Caki2 (cell line): ENCODE measurements around the gene ERO1B. TPM values are rescaled to one million over a fixed set of nuclear protein-coding genes. Genes with fewer than 3 reads are reported as not detected.

ENCODE experiments used
- DNase-seq: peaks from one replicate; pipeline ENCODE4 v3.0.0-alpha.2; 2015; ENCODE audit warnings: low read depth
- in situ Hi-C: cut with HindIII; loops from 2 replicates; pipeline ENCODE4 v1.10.0; 2016; ENCODE audit warnings: low sequenced_read_pairs, low pct_unique_long_range_greater_than_20kb, mixed read lengths
- total RNA-seq: library from RNA; depleted of rRNA; stranded (reverse); fragments of >200 nt; shearing (Covaris generic); gene quantifications from 2 replicates; pipeline ENCODE4 v1.2.3, GENCODE V29; 2014; ENCODE audit warnings: low replicate concordance

The ERO1B gene
- total RNA-seq, 1 experiment from 2014 or later: 4.1 TPM

DNA sequence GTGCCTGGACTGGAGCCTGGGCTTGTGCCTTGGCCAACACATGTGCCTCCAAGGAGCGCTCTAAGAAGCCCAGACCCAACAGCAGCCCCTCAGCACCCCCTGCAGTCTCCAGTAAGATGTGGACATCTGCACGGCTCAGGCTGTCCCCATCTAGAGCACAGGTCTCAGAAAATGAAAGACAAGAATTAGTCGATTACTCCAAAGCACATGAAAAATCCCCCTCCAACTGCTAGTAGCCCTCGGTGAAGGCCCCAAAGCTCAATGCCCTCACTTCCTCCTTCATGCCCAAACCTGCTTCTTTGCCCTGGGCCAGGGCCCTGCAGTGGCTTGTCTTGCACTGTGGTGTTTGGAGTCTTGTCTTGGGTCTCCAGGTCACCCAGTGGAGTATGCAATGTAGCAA, 21.9 kb upstream of the ERO1B start:
- no peak for DNase-seq
- in situ Hi-C loops: no loop called here

DNA sequence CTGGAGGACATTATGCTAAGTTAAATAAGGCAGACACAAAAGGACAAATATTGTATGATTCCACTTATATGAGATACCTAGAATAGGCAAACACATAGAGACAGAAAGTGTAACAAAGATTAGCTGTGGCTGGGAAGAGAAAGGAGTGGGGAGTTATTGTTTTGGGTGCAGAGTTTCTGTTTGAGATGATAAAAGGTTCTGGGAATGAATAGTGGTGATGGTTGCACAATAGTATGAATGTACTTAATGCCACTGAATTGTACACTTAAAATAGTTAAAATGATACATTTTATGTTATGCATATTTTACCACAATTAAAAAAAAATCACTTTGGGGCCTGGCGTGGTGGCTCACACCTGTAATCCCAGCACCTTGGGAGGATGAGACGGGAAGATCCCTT, 21.2 kb upstream of the ERO1B start:
- in situ Hi-C loops: no loop called here
- no peak for DNase-seq

DNA sequence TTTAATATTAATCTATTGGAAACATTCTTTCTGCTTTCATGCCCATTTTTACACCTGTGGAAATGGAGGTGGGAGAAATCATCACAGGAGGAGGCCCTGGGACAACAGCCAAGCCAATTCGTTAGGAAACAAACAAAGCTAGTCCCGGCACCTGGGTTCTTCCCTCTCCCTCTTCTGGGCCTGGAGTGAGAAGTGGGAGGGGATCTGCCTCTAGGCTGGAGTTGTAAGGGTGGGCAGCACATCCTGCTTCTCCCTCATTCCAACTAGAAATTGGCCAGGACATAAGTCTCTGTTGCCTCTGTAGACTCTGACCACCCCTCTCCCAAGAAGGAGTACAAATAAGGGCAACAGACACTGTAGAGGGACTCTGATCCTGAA, 20.2 kb upstream of the ERO1B start:
- in situ Hi-C loops: no loop called here

DNA sequence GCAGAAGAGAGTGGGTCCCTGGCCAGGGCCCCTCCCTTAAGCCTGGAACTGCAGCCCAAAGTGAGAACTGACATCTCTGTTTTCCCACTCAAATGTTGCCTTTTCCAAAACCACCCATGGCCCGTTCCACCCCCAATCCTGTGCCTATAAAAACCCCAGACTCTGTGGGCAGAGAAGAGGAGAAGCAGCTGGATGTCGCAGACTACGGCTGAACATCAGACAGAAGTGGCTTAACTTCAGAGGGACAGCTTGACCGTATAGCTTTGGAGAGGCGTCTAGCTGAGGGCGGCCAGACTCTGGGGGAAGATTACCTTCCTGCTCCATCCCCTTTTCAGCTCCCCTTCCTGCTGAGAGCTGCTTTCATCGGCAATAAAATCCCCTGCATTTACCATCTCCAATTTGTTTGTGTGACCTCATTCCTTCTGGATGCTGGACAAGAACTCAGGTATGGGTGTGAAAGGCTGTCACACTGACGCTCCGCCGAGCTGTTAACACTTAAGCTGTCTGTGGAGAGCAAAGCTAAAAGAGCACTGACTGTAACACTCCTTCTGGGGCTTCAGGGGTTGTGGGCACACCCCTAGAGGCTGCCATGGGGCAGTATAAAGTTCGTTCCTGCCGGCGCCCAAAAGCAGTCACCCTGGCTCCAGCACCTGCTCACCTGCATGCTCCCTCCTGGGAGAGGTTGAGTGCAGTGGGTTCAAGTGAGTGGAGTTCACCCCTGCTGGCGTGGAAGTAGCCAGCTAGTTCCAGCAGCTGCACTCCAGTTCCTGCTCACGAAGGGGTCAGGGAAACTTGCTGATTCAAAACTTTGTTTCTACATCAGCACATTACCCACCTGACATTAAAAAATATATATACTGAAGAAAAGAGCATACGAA, 19.6 kb upstream of the ERO1B start:
- in situ Hi-C loops: no loop called here
- no peak for DNase-seq

More for the DNA sequence above, 20.2 kb upstream of the ERO1B start:
- DNase-seq: no peak

DNA sequence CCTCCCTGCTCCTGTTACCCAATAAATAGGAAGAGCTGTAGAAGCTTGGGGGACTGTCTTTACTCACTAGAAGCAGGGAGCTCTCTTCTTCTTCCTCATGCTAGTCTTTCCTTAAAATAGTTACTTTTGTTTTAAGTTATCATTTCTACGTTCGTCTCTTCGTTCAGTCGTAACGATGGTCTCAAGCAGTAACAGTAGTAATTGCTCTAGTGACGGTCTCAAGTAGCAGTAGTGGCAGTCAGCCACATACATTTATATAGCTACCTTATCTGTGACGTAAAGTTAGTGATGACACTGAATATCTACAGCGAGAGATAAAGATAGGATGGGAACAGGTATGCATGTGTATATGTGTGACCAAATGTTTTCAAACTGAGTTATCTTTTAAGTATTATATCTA, 15.4 kb upstream of the ERO1B start:
- no peak for DNase-seq
- in situ Hi-C loops: no loop called here

DNA sequence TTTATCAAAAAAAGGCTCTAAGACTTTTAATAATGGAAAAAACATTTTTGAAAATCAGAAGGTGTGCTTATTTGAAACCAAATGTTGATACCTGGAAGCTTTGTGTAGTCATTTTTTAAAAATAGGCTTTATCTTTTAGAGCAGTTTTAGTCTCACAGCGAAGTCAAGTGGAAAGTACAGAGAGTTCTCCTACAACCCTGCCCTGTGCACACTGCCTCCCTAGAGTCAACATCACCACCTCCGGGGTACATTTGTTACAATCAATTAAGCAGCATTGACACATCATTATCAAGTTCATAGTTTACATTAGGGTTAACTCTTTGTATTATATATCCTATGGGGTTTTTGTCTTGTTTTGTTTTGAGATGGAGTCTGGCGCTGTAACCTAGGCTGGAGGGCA, 10.7 kb upstream of the ERO1B start:
- no peak for DNase-seq
- in situ Hi-C loops: no loop called here

DNA sequence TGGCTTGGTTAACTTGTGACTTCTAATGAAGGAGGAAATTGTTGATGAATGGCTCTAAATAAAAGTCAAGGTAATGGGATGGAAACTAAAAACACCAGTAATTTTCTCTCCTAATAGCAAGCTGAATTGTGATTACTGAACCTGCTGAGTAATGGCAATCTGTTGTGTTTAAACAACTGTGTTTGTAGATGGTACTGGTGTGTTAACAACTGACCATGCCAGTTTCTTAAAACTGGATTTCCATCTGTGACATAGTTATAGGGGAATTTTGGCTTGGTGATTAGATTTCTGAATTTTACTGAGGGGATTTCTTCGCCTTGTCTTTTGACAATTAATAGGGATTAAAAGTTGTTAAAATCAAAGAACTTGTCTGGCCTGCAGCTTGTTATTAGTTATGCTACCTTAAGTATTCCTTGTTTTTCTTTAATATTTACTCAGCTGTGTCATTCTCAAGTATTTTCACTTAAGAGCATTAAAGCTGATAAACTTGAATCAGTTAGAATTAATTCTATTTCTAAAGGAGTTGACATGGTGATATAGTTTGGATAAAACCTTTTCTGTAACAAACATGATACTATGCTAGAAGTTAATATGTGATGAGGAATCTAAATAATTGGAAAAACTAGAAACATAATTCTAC, 7.9 kb upstream of the ERO1B start:
- in situ Hi-C loops: no loop called here

DNA sequence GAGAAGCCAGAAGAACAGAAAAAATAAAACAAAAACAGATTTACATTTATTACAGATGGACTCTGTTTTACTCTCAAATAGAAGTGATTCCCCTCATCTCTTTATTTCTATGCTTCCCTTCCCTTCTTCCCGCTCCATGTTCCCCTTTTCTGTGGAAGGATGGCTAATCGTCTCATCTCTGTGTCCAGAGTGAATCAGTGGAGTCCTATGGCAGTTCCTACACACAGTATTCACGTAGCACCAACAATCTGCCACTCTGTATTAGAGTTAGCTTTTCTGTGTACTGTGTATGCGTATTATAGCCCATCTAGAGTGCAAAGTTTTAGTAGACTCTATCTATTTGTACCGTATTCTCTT, 6.8 kb upstream of the ERO1B start:
- DNase-seq: no peak

More for the DNA sequence above, 7.9 kb upstream of the ERO1B start:
- DNase-seq: no peak

DNA sequence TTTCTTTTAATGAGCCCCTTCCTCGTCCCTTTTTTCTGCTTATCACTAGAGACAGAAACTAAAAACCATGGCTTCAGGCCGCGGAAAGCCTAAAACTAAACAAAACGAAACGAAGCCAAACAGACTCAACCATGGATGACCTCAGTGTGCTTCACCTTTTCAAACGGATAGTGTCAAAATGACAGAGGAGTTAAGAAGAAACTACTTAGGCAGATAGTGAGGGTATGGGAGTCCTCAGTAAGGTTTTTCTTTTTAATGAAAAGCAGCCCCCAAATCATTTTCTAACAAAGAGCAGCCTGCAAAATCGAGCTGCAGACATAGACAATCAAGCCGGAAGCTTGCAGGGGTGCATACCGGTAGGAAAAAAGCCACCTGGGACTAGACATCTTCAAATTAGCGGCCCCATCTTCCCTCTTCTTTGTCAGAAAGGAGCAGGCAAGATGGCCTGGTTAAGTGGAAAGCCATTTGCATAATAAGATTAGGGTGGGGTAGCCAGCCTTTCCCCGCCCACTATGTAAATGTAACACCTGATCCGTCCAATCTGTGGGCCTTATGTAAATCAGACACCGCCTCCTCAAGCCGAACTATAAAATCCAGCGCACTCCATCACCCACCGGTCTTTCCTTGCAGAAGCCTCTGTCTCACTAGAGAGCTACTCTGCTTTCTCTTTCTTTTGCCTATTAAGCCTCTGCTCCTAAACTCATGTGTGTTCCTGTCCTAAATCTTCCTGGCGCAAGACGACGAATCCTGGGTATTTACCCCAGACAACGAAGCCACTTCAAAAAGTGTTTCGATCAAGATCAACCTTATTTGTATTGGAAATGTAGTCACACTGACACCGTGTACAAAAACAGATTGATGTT, 6.2 kb upstream of the ERO1B start:
- peak; percentile 62 for DNase-seq
- in situ Hi-C loops: no loop called here

More for the DNA sequence above, 6.8 kb upstream of the ERO1B start:
- in situ Hi-C loops: no loop called here

DNA sequence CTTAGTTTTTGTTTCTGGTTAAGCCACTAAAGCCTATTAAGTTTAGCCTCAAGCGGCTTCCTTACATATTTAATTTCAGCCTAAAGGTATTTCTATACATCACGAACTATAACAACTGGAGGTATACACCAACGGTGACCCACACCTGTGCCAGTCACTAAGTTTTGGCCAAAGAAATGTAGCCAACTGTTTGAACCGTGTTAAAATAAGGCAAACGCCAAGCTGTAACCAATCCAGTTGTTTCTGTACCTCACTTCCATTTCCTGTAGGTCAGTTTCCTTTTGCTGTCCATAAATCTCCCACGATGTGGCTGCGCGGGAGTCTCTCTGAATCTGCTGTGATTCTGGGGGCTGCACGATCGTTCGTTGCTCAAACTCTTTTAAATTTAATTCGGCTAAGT, 5.6 kb upstream of the ERO1B start:
- in situ Hi-C loops: no loop called here

DNA sequence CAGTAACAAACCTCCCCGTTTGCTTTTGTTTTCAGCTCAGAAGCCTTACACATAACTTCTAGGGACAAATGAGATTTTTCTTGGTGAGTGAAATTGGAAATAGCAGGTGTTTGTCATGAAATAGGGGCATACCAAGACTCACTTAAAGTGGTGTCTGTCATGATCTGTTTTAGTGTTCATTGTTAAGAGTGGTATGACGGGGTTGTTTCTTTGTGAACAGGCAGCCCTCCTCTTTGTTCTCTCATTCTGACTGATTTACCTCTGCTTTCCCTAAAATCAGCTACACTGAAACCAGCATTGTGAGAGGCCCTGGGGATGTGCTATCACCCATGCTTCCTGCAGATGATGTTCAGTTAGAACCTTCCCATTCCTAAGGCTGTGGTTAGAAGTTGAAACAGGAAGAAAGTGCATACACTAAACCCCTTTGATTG, 2.5 kb upstream of the ERO1B start:
- in situ Hi-C loops: no loop called here
- no peak for DNase-seq

More for the DNA sequence above, 5.6 kb upstream of the ERO1B start:
- DNase-seq: no peak

DNA sequence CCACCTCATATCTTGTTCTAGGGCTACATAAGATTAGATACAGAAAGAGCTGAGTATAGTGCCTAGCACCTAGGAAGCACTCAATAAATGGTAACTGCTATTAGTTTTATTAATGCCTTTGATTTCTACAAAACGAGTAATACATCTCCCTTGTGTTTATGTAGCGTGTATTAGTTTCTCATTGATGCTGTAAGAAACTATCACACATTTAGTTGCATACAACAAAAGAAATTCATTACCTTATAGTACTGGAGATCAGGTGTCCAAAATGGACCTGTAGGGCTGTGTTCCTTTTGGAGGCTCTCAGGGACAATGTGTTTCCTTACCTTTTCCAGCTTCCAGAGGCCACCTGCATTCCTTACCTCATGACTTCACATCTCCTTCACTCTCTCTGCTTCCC, 961 bp upstream of the ERO1B start:
- in situ Hi-C loops: no loop called here
- DNase-seq: no peak

DNA sequence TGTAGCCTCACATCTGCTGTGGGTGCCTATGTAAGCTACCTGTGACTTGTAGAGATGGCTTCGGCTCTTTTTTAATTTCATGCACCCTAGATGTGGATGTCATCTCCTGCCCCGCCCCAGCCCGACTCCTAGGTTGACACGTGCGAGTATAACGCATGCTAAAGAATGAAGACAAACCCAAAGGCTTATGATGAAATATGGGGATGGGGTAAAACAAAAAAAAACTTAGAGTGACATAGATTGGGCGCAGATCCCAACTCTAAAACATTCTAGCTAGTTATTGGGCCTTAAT, 613 bp upstream of the ERO1B start:
- DNase-seq: no peak
- in situ Hi-C loops: no loop called here

DNA sequence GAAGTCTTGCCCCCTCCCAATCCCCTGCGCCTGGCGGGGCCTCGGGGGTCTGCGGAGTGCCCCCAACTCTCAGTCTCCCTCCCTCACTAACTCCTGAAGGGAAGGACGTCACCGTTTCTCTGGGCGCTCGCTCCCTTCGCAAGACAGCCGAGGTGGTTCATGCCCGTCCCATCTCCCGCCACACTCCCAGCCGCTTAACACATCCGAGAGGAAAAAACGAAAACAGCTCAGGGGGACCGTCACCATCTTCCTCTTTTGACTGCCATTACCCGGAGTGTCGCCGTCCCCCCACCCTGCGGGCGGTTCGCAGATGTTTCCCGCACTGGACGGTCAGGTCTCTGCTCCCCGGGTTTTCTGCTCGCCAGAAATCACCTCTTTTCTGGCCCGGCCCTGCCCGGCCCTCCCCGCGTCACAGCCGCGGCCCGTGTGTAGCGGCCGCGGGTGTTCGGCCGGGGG, 532 bp downstream of the ERO1B start:
- in situ Hi-C loops: no loop called here
- DNase-seq: no peak

DNA sequence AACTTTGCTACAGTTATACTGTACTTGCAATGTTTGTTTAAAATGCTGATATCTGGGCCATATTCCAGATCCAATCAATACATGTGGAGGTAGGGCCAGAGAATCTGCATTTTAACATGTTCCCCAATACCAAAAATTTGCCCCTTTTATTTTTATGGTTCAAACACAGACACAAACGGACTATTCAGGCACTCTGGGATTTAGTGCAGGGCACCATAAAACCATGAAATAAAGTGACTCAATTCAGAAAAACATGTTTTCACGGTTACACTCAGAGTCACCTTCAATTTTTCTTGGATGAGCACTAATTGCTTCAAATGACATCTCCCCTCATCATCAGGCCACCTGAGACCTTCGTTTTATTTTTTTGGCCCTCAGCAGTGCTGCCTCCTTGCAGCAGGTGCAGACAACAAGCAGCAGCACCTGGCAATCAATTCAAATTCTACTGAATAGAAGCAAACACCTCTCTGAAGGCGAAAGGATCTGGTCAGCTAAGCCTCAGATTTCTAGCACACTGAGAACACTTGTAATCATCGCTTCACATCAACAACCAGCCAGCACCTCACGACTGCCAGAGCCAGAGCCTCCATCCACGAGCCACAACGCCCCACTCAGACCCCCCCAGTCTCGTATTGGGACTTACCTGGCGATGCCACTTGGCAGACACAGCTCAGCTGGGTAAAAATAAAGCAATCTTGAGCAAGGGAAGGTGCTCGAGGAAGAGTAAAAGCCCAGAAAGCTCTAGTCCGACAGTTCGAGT, 1.1 kb downstream of the ERO1B start:
- DNase-seq: peak; percentile 4
- in situ Hi-C loops: no loop called here

DNA sequence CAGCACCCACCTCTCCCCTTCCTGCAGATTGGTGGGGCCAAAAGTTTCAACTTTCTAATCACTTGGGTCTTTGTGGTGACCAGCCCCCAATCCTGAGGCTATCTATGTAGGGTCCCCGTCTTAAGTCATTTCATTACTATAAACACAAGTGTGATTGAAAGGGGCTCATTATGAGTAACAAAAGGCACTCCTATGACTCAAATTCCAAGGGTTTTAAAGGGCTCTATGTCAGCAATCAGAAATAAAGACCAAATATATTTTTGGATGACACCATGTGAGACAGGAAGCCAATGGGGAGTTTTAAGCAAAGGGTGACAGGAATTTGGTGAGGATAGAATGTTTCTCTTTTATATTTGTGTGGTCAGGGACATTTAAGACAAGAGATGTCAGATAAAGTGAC, 6.2 kb downstream of the ERO1B start:
- DNase-seq: no peak
- in situ Hi-C loops: no loop called here

DNA sequence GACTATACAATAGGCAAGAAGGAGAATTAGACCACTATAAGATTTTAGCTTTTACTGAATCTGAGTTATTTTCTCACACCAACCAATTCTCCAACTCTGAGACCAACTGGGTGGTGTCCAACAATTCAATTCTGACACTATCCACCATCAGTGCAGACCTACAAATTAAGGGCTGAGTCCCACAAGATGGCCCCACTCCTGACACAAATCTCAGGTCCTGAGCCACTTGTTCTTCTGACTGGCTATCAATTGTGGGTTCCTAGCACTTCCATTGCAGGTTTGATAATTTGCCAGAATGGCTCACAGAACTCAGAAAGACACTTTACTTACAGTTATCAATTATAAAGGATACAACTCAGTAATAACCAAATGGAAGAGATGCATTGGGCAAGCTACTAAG, 6.7 kb downstream of the ERO1B start:
- in situ Hi-C loops: no loop called here
- DNase-seq: no peak

DNA sequence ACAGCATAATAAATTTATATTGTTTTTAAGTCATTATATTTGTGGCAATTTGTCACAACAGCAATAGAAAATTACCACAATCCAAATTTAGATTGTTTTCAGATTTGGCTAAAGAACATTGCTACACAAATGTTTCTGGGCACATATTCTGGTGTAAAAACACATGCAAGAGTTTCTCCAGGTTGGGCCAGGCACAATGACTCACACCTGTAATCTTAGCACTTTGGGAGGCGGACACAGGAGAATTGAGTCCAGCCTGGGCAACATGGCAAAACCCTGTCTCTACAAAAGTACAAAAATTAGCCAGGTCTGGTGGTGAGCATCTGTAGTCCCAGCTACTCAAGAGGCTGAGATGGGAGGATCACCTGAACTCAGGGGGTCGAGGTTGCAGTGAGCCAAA, 8.4 kb downstream of the ERO1B start:
- DNase-seq: no peak
- in situ Hi-C loops: no loop called here
